Measurements from ENCODE around the gene CLRN3. TPM values are rescaled to one million over a fixed set of nuclear protein-coding genes. Genes with fewer than 3 reads are reported as not detected.

CLRN3 gene
- total RNA-seq, 1 donor from 2014 or later: not detected

DNA sequence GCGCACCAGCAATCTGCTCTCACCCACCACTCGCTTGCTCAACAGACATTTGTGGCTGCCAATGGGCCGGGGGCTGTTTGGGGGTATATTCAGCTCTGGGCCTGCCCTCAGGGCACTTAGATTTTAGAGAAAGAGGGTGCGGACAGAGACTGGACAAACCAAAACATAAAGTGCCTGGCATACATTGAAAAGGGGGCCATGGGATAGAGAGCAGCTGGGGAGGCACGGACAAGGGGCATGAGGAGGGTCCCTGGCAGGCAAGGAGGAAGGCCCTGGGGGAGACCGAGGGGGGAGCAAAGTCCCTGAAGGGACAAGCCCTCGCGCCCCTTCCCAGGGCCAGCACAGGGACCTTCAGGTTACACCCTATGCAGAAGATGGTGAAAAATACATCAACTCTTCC, 43.5 kb downstream of the CLRN3 start:
- Histone ChIP-seq H3K9me3 (no peaks in the 10 kb centered on the region), H3K36me3 (no peaks in the 10 kb centered on the region), H3K4me1 (no peaks in the 10 kb centered on the region), H3K27me3 (no peaks in the 10 kb centered on the region), H3K27ac (no peak overlapping the region), H3K4me3 (no peak overlapping the region)
- TF ChIP-seq, protein P1, sequence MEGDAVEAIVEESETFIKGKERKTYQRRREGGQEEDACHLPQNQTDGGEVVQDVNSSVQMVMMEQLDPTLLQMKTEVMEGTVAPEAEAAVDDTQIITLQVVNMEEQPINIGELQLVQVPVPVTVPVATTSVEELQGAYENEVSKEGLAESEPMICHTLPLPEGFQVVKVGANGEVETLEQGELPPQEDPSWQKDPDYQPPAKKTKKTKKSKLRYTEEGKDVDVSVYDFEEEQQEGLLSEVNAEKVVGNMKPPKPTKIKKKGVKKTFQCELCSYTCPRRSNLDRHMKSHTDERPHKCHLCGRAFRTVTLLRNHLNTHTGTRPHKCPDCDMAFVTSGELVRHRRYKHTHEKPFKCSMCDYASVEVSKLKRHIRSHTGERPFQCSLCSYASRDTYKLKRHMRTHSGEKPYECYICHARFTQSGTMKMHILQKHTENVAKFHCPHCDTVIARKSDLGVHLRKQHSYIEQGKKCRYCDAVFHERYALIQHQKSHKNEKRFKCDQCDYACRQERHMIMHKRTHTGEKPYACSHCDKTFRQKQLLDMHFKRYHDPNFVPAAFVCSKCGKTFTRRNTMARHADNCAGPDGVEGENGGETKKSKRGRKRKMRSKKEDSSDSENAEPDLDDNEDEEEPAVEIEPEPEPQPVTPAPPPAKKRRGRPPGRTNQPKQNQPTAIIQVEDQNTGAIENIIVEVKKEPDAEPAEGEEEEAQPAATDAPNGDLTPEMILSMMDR (IDR thresholded peaks at IDR 0.05): no peak
- no peak for DNase-seq (ENCODE audit: low spot score in 2 of 2)
- intact Hi-C loops (cut with DNase I): no loop called here

DNA sequence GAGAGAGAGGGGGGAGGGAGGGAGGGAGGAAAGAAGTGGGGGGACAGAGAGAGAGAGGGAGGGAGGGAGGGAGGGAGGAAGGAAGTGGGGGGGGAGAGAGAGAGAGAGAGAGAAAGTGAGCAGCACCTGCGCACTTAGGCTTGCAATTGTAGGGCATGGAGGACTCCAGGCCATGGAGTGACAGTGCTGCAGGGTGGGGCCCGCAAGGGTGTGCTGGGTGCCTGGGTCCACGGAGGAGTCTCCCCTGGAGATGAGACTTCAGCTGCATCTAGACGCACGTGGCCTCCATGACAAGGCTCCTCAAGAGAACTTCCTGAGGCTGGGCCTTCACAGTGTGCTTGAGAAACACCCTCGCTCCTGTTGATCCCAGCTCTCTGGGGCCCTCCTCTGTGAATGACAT, 44.5 kb downstream of the CLRN3 start:
- no peak overlapping the region for H3K4me3 ChIP-seq
- TF ChIP-seq, protein P1 (IDR thresholded peaks at IDR 0.05): no peak
- H3K27ac ChIP-seq: no peak overlapping the region
- H3K36me3 ChIP-seq: no peaks in the 10 kb centered on the region
- intact Hi-C loops (cut with DNase I): no loop called here
- no peak for DNase-seq (ENCODE audit: low spot score in 2 of 2)
- H3K9me3 ChIP-seq: no peaks in the 10 kb centered on the region
- no peaks in the 10 kb centered on the region for H3K27me3 ChIP-seq
- no peaks in the 10 kb centered on the region for H3K4me1 ChIP-seq

DNA sequence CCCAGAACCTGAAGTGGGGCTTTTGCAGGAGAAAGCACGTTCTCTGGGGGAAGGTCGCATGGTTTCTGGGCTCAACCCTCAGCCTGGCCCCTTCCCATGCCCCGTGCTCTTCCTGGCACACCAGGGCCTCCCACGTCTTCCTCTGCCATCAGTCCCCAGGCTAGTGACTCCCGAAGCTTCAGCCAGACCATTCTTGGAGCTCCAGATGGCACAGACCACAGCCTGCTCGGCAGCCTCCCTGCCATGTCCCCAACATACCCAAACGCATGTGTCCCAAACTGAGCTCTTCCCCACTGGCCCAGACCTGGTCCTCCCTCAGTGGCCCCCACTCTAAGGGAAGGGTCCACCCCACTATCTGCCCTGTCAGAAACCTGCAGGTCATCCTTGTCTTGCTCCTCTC, 47.0 kb downstream of the CLRN3 start:
- Histone ChIP-seq H3K9me3 (no peaks in the 10 kb centered on the region), H3K27me3 (no peaks in the 10 kb centered on the region), H3K27ac (no peak overlapping the region), H3K4me3 (no peak overlapping the region), H3K4me1 (no peaks in the 10 kb centered on the region), H3K36me3 (no peaks in the 10 kb centered on the region)
- TF ChIP-seq, protein P1 (IDR thresholded peaks at IDR 0.05): no peak
- intact Hi-C loops (cut with DNase I): no loop called here
- no peak for DNase-seq (ENCODE audit: low spot score in 2 of 2)

DNA sequence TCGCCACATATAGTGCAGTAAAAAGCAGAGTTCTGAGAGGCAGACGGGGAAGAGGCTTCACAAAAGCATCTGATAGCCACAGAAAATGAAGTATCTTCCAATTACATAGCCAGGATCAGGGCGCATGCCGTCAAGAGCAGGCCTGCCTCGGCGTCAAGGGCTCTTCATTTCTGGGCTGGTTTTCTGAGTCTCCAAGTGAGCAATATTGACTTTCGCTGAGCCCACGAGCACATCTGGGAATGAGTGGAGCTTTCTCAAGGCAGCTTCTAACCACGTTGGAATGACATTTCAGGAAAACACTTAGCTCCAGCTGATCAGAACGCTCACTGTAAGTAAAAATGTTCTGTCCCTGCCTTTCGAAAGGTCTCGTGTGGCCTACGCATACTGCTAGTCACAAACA, 51.9 kb downstream of the CLRN3 start:
- Histone ChIP-seq H3K36me3 (no peaks in the 10 kb centered on the region), H3K4me1 (no peaks in the 10 kb centered on the region), H3K4me3 (no peak overlapping the region), H3K9me3 (no peaks in the 10 kb centered on the region), H3K27me3 (no peaks in the 10 kb centered on the region), H3K27ac (no peak overlapping the region)
- intact Hi-C loops (cut with DNase I): no loop called here
- TF ChIP-seq, protein P1 (IDR thresholded peaks at IDR 0.05): no peak
- no peak for DNase-seq (ENCODE audit: low spot score in 2 of 2)

DNA sequence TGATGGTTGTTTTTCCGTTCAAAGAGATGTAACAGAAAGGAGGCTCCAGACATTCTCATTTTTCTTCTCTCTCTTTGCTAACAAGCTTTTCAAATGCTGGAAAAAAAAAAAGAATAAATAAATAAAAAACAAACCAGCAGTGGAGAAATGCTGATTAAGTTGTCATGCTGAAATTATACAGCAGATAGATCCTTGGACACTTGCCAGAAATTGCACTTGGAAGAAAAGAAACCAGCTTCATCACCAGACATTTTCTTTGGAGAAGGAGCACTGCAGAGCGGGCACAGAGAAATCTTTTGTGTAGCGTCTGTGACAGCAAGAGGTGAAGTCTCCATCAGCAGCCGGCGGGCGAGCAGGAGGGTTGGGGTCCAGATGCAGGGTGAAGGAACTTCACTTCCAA, 55.8 kb downstream of the CLRN3 start:
- DNase-seq (ENCODE audit: low spot score in 2 of 2): no peak
- Histone ChIP-seq H3K27me3 (no peaks in the 10 kb centered on the region), H3K4me1 (no peaks in the 10 kb centered on the region), H3K4me3 (no peak overlapping the region), H3K36me3 (no peaks in the 10 kb centered on the region), H3K9me3 (no peaks in the 10 kb centered on the region), H3K27ac (no peak overlapping the region)
- intact Hi-C loops (cut with DNase I): no loop called here
- TF ChIP-seq, protein P1 (IDR thresholded peaks at IDR 0.05): no peak

DNA sequence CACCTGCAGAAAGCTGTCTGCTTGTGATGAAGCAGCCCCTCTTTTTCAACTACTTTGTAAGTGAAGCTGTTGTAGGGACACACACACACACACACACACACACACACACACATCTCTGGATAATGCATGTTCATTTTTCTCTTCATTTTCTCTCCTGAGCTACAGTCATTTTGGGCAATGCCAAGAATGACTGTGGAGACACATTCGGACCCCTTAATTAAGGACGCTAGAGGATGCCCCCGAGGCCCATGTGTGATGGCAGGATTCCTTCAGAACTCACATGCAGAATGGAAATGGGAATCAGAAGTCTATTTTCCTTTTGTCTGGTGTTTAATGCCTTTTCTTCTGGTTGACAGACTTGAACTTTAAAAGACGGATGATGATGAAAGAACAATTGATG, 56.6 kb downstream of the CLRN3 start:
- Histone ChIP-seq H3K4me1 (no peaks in the 10 kb centered on the region), H3K36me3 (no peaks in the 10 kb centered on the region), H3K4me3 (no peak overlapping the region), H3K9me3 (no peaks in the 10 kb centered on the region), H3K27me3 (no peaks in the 10 kb centered on the region), H3K27ac (no peak overlapping the region)
- intact Hi-C loops (cut with DNase I): no loop called here
- no peak for DNase-seq (ENCODE audit: low spot score in 2 of 2)
- TF ChIP-seq, protein P1 (IDR thresholded peaks at IDR 0.05): no peak
